ENCODE results near the gene SH2B2.

The SH2B2 gene

GRCh38 chr7:102248081-102248455 is 38.6 kb upstream of the SH2B2 start:
- Histone ChIP-seq H3K4me3 (ENCODE audit: insufficient read depth in 1 of 2, low read depth in 1 of 2, low read length in 2 of 2) (no peak overlapping the region), H2BK12ac (ENCODE audit: low read length in 2 of 2) (no peak overlapping the region), H3K27ac (ENCODE audit: low read length, poor library complexity, severe bottlenecking) (no peak overlapping the region), H2BK120ac (ENCODE audit: low read depth, low read length) (no peak overlapping the region), H2BK5ac (ENCODE audit: low read depth, low read length, poor library complexity, severe bottlenecking) (no peak overlapping the region), H2AK5ac (ENCODE audit: low read length, severe bottlenecking) (no peak overlapping the region), H3K4me2 (ENCODE audit: low read length, poor library complexity, severe bottlenecking) (no peak overlapping the region), H3K14ac (ENCODE audit: low read length in 2 of 2) (no peak overlapping the region), H3K79me1 (replicated peaks; ENCODE audit: low read length, poor library complexity, severe bottlenecking) (peaks cover 2% of the 10 kb centered on the region), H2BK15ac (ENCODE audit: low read depth, poor library complexity, severe bottlenecking) (no peak overlapping the region), H4K91ac (ENCODE audit: low read length) (no peak overlapping the region), H3K4me1 (ENCODE audit: control insufficient read depth, insufficient read depth, low read depth, low read length) (no peaks in the 10 kb centered on the region), H3K9me3 (ENCODE audit: control insufficient read depth, low read length) (no peaks in the 10 kb centered on the region), H3K9ac (ENCODE audit: low read length) (no peak overlapping the region), H4K8ac (ENCODE audit: low read length) (no peak overlapping the region), H3K23ac (ENCODE audit: low read length in 2 of 2) (no peak overlapping the region), H2AFZ (ENCODE audit: low read depth, low read length) (no peak overlapping the region), H3K4ac (ENCODE audit: low read depth in 1 of 2, low read length in 2 of 2) (no peak overlapping the region), H3K27me3 (ENCODE audit: control insufficient read depth in 1 of 2, insufficient read depth in 1 of 2, low read length in 2 of 2) (no peaks in the 10 kb centered on the region), H3K36me3 (ENCODE audit: control insufficient read depth in 1 of 2, insufficient read depth in 2 of 2, low read depth in 1 of 2, low read length in 2 of 2) (peaks cover 8 to 40% of the 10 kb centered on the region in 2 experiments), H3K18ac (ENCODE audit: low read depth in 1 of 2, low read length in 2 of 2) (no peak overlapping the region)
- no peak for DNase-seq
- WGBS, result 98% methylated on average over 14 of the region's 14 CpGs

GRCh38 chr7:102248456-102249395 is 37.9 kb upstream of the SH2B2 start:
- H2BK5ac ChIP-seq (ENCODE audit: low read depth, low read length, poor library complexity, severe bottlenecking), result no peak overlapping the region
- peaks cover 8 to 42% of the 10 kb centered on the region in 2 experiments for H3K36me3 ChIP-seq (ENCODE audit: control insufficient read depth in 1 of 2, insufficient read depth in 2 of 2, low read depth in 1 of 2, low read length in 2 of 2)
- H2BK120ac ChIP-seq (ENCODE audit: low read depth, low read length), result no peak overlapping the region
- WGBS, result 92% methylated on average over 102 of the region's 117 CpGs
- H2BK15ac ChIP-seq (ENCODE audit: low read depth, poor library complexity, severe bottlenecking), result no peak overlapping the region
- no peak overlapping the region for H3K14ac ChIP-seq (ENCODE audit: low read length in 2 of 2)
- no peak overlapping the region for H2BK12ac ChIP-seq (ENCODE audit: low read length in 2 of 2)
- H4K91ac ChIP-seq (ENCODE audit: low read length), result no peak overlapping the region
- H3K27ac ChIP-seq (ENCODE audit: low read length, poor library complexity, severe bottlenecking), result no peak overlapping the region
- no peak overlapping the region for H4K8ac ChIP-seq (ENCODE audit: low read length)
- no peak overlapping the region for H3K23ac ChIP-seq (ENCODE audit: low read length in 2 of 2)
- H3K18ac ChIP-seq (ENCODE audit: low read depth in 1 of 2, low read length in 2 of 2), result no peak overlapping the region
- H3K4me2 ChIP-seq (ENCODE audit: low read length, poor library complexity, severe bottlenecking), result no peak overlapping the region
- no peak overlapping the region for H3K4ac ChIP-seq (ENCODE audit: low read depth in 1 of 2, low read length in 2 of 2)
- no peak overlapping the region for H2AK5ac ChIP-seq (ENCODE audit: low read length, severe bottlenecking)
- peaks cover 2% of the 10 kb centered on the region for H3K79me1 ChIP-seq (replicated peaks; ENCODE audit: low read length, poor library complexity, severe bottlenecking)
- no peaks in the 10 kb centered on the region for H3K9me3 ChIP-seq (ENCODE audit: control insufficient read depth, low read length)
- H3K4me1 ChIP-seq (ENCODE audit: control insufficient read depth, insufficient read depth, low read depth, low read length), result no peaks in the 10 kb centered on the region
- no peak overlapping the region for H3K9ac ChIP-seq (ENCODE audit: low read length)
- DNase-seq, result no peak
- no peaks in the 10 kb centered on the region for H3K27me3 ChIP-seq (ENCODE audit: control insufficient read depth in 1 of 2, insufficient read depth in 1 of 2, low read length in 2 of 2)
- no peak overlapping the region for H2AFZ ChIP-seq (ENCODE audit: low read depth, low read length)
- H3K4me3 ChIP-seq (ENCODE audit: insufficient read depth in 1 of 2, low read depth in 1 of 2, low read length in 2 of 2), result no peak overlapping the region

- Histone ChIP-seq H3K4me1 (ENCODE audit: control insufficient read depth, insufficient read depth, low read depth, low read length) (no peaks in the 10 kb centered on the region), H3K18ac (ENCODE audit: low read depth in 1 of 2, low read length in 2 of 2) (no peak overlapping the region), H3K4me2 (ENCODE audit: low read length, poor library complexity, severe bottlenecking) (no peak overlapping the region), H4K91ac (ENCODE audit: low read length) (no peak overlapping the region), H3K36me3 (ENCODE audit: control insufficient read depth in 1 of 2, insufficient read depth in 2 of 2, low read depth in 1 of 2, low read length in 2 of 2) (peaks cover 8 to 34% of the 10 kb centered on the region in 2 experiments), H3K4me3 (ENCODE audit: insufficient read depth in 1 of 2, low read depth in 1 of 2, low read length in 2 of 2) (no peak overlapping the region), H2BK5ac (ENCODE audit: low read depth, low read length, poor library complexity, severe bottlenecking) (no peak overlapping the region), H2BK15ac (ENCODE audit: low read depth, poor library complexity, severe bottlenecking) (no peak overlapping the region), H3K23ac (ENCODE audit: low read length in 2 of 2) (no peak overlapping the region), H3K27me3 (ENCODE audit: control insufficient read depth in 1 of 2, insufficient read depth in 1 of 2, low read length in 2 of 2) (no peaks in the 10 kb centered on the region), H3K14ac (ENCODE audit: low read length in 2 of 2) (no peak overlapping the region), H3K9ac (ENCODE audit: low read length) (no peak overlapping the region), H2BK120ac (ENCODE audit: low read depth, low read length) (no peak overlapping the region), H3K4ac (ENCODE audit: low read depth in 1 of 2, low read length in 2 of 2) (no peak overlapping the region), H2AK5ac (ENCODE audit: low read length, severe bottlenecking) (no peak overlapping the region), H2AFZ (ENCODE audit: low read depth, low read length) (no peak overlapping the region), H3K9me3 (ENCODE audit: control insufficient read depth, low read length) (no peaks in the 10 kb centered on the region), H3K27ac (ENCODE audit: low read length, poor library complexity, severe bottlenecking) (no peak overlapping the region), H3K79me1 (replicated peaks; ENCODE audit: low read length, poor library complexity, severe bottlenecking) (no peaks in the 10 kb centered on the region), H2BK12ac (ENCODE audit: low read length in 2 of 2) (no peak overlapping the region), H4K8ac (ENCODE audit: low read length) (no peak overlapping the region)
- DNase-seq, result no peak
- 95% methylated on average over 7 of the region's 7 CpGs for WGBS
Measured at GRCh38 chr7:102251531-102252365, 34.9 kb upstream of the SH2B2 start.

GRCh38 chr7:102252366-102252982 is 34.2 kb upstream of the SH2B2 start:
- Histone ChIP-seq H3K9ac (ENCODE audit: low read length) (no peak overlapping the region), H4K8ac (ENCODE audit: low read length) (no peak overlapping the region), H3K4me2 (ENCODE audit: low read length, poor library complexity, severe bottlenecking) (no peak overlapping the region), H3K27me3 (ENCODE audit: control insufficient read depth in 1 of 2, insufficient read depth in 1 of 2, low read length in 2 of 2) (no peaks in the 10 kb centered on the region), H2BK5ac (ENCODE audit: low read depth, low read length, poor library complexity, severe bottlenecking) (no peak overlapping the region), H4K91ac (ENCODE audit: low read length) (no peak overlapping the region), H2BK120ac (ENCODE audit: low read depth, low read length) (no peak overlapping the region), H3K18ac (ENCODE audit: low read depth in 1 of 2, low read length in 2 of 2) (no peak overlapping the region), H3K79me1 (replicated peaks; ENCODE audit: low read length, poor library complexity, severe bottlenecking) (no peaks in the 10 kb centered on the region), H3K4me1 (ENCODE audit: control insufficient read depth, insufficient read depth, low read depth, low read length) (no peaks in the 10 kb centered on the region), H2BK12ac (ENCODE audit: low read length in 2 of 2) (no peak overlapping the region), H3K4me3 (ENCODE audit: insufficient read depth in 1 of 2, low read depth in 1 of 2, low read length in 2 of 2) (no peak overlapping the region), H2BK15ac (ENCODE audit: low read depth, poor library complexity, severe bottlenecking) (no peak overlapping the region), H3K9me3 (ENCODE audit: control insufficient read depth, low read length) (no peaks in the 10 kb centered on the region), H2AFZ (ENCODE audit: low read depth, low read length) (no peak overlapping the region), H3K4ac (ENCODE audit: low read depth in 1 of 2, low read length in 2 of 2) (no peak overlapping the region), H3K27ac (ENCODE audit: low read length, poor library complexity, severe bottlenecking) (no peak overlapping the region), H3K14ac (ENCODE audit: low read length in 2 of 2) (no peak overlapping the region), H3K23ac (ENCODE audit: low read length in 2 of 2) (no peak overlapping the region), H2AK5ac (ENCODE audit: low read length, severe bottlenecking) (no peak overlapping the region), H3K36me3 (ENCODE audit: control insufficient read depth in 1 of 2, insufficient read depth in 2 of 2, low read depth in 1 of 2, low read length in 2 of 2) (peaks cover 8 to 32% of the 10 kb centered on the region in 2 experiments)
- WGBS, result 86% methylated on average over 10 of the region's 11 CpGs
- no peak for DNase-seq

Data from mesenchymal stem cell (in vitro differentiated cells and primary cell).